Activated CD8-positive, alpha-beta T cell treated with anti-CD3 and anti-CD28 coated beads, Interleukin-2, amount 10 ng/mL, durations not matched to agents 7 days and 5 days (primary cell): Measurements from ENCODE around the gene ATP6V0A1. TPM values are rescaled to one million over a fixed set of nuclear protein-coding genes. Genes with fewer than 3 reads are reported as not detected.
A peak's percentile ranks its signal among the peaks of the same experiment; 100 is the strongest.

Experiments
- ATAC-seq: fragments of 150-1000 bp; cut with Tn5 transposase; one replicate; pipeline ENCODE4 v1.10.0; 2021; ENCODE audit warnings: moderate library complexity
- CTCF ChIA-PET: fragments of 350-600 bp; sonication (Branson Sonifier 250); formaldehyde crosslinking; loops from one replicate; lab custom pipeline; 2021; ENCODE audit warnings: antibody characterized with exemption; lab: Charles Lee
- POLR2A ChIA-PET: fragments of 350-600 bp; sonication (Branson Sonifier 250); formaldehyde crosslinking; loops from one replicate; lab custom pipeline; 2021; ENCODE audit warnings: antibody characterized with exemption; lab: Charles Lee
- DNase-seq: peaks from one replicate; pipeline ENCODE4 v3.0.0-alpha.2; 2020
- H3K27ac Mint-ChIP-seq: one replicate; pipeline ENCODE4 v1.8.0; 2021; ENCODE audit warnings: mild to moderate bottlenecking, mixed read lengths
- H3K27me3 Mint-ChIP-seq: one replicate; pipeline ENCODE4 v1.8.0; 2021; ENCODE audit warnings: low read depth, mixed read lengths
- H3K36me3 Mint-ChIP-seq: one replicate; pipeline ENCODE4 v1.8.0; 2021; ENCODE audit warnings: low read depth, mixed read lengths
- H3K4me1 Mint-ChIP-seq: one replicate; pipeline ENCODE4 v1.8.0; 2021; ENCODE audit warnings: low read depth, mixed read lengths
- H3K4me3 Mint-ChIP-seq: one replicate; pipeline ENCODE4 v1.8.0; 2021; ENCODE audit warnings: mild to moderate bottlenecking, mixed read lengths
- H3K9me3 Mint-ChIP-seq: one replicate; pipeline ENCODE4 v1.8.0; 2022; ENCODE audit warnings: mixed read lengths; ENCODE audit not compliant: insufficient read depth
- microRNA-seq: library from miRNA; unstranded; fragments of <30 nt; microRNA quantifications from one replicate; pipeline ENCODE4 v1.2.0, GENCODE V29; 2022
- total RNA-seq, 2 experiments: library from RNA; stranded (reverse); gene quantifications; one replicate each; pipeline ENCODE4 v1.2.3, GENCODE V29; 2021

ATP6V0A1 gene
- total RNA-seq, 2 experiments from 2014 or later: 2.1 to 2.2 TPM

DNA sequence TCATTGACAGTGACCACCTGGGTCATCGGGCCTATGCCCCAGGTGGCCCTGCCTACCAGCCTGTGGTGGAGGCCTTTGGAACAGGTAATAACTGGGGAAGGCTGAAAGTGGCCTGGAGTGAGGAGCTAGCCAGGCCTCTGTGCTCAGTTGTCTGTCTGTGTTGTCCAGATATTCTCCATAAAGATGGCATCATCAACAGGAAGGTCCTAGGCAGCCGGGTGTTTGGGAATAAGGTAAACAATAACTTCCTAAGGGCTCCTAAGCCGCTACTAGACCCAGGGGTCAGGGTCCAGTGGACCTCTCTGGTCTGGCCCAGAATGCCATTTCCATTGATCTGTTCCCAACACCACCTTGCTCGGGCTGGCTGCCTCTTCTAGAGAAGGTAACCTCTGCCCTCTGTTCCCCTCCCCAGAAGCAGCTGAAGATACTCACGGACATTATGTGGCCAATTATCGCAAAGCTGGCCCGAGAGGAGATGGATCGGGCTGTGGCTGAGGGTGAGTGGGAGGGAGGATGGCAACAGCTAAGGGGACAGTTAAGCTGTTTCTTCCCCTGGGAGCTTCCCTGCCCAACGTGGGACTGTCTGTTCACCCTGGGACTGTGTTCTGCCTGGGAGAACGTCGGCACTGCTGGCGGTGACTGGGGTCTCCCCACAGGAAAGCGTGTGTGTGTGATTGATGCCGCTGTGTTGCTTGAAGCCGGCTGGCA lies 106.3 kb downstream of the ATP6V0A1 start:
- Mint-ChIP-seq H3K4me3 (peak overlapping the region; percentile 40), H3K27me3 (no peaks in the 10 kb centered on the region), H3K9me3 (no peaks in the 10 kb centered on the region), H3K36me3 (peaks cover 60% of the 10 kb centered on the region), H3K4me1 (peaks cover 65% of the 10 kb centered on the region), H3K27ac (peak overlapping the region; percentile 20)
- POLR2A ChIA-PET: interaction anchor here (0.8 to 1.5 kb wide), 4 partner anchors 12 to 259 kb away, joined by 3 to 7 read pairs (median 3); partner anchors contain the start of genes BECN1, PSMC3IP and TUBG1
- DNase-seq (no peak), ATAC-seq (no peak)
- CTCF ChIA-PET: interaction anchor here (6.0 kb wide), 1 partner anchor 12 kb away, joined by 57 read pairs; the partner anchor contains the start of gene PSMC3IP

GRCh38 chr17:42565523-42566214 lies 107.0 kb downstream of the ATP6V0A1 start:
- H3K4me1 Mint-ChIP-seq: peaks cover 64% of the 10 kb centered on the region
- ChIA-PET CTCF (interaction anchor here (6.0 kb wide), 1 partner anchor 12 kb away, joined by 57 read pairs; the partner anchor contains the start of gene PSMC3IP), POLR2A (interaction anchor here (0.6 to 2.4 kb wide), 4 partner anchors 9 to 43 kb away, joined by 3 to 8 read pairs (median 3); partner anchors contain the start of gene RETREG3)
- H3K9me3 Mint-ChIP-seq: no peaks in the 10 kb centered on the region
- DNase-seq (no peak), ATAC-seq (no peak)
- peaks cover 65% of the 10 kb centered on the region for H3K36me3 Mint-ChIP-seq
- peak overlapping the region; percentile 98 for H3K27ac Mint-ChIP-seq
- no peaks in the 10 kb centered on the region for H3K27me3 Mint-ChIP-seq
- no peak overlapping the region for H3K4me3 Mint-ChIP-seq

DNA sequence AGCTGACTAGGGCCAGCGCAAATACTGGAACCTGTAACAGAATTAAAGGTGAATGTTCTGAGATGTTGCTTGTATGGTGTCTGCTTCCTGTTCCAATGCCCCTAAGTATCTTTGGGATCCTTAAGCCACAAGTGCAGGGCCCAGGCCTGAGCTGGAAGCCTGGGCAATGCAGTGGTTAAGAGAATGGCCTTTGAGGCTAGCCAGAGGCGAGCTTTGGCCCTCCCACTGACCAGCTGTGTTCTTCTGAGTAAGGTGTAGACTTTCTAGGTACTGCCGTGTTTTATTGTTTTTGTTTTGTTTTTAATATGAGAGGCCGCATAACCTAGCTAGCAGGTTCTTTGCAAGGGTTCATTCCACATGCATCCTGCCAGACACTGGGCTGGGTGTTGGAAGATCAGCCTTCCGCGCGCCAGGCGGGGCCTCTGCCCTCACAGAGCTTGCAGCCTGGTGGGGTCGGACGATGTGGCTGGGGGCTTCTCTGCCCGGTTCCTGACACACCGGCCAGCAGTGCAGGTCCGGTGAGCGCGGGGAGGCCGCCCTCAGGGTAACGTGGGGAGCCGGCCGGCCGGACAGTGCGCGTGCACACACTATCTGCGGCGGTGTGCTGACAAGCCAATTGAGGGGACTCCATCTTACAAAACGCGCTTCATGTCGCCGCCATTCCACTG lies 107.7 kb downstream of the ATP6V0A1 start:
- Mint-ChIP-seq H3K27ac (peak overlapping the region; percentile 98), H3K4me3 (peak overlapping the region; percentile 85), H3K4me1 (peaks cover 66% of the 10 kb centered on the region), H3K9me3 (no peaks in the 10 kb centered on the region), H3K27me3 (no peaks in the 10 kb centered on the region), H3K36me3 (peaks cover 72% of the 10 kb centered on the region)
- no peak for ATAC-seq
- DNase-seq: no peak
- ChIA-PET CTCF (interaction anchor here (1.9 to 6.0 kb wide), 2 partner anchors 11 to 117 kb away, joined by 5 to 57 read pairs; partner anchors contain the start of gene PSMC3IP), POLR2A (interaction anchor here (0.6 to 4.1 kb wide), 8 partner anchors 9 to 207 kb away, joined by 3 to 47 read pairs (median 3); partner anchors contain the start of genes PSMC3IP and RETREG3)

- DNase-seq (peak; percentile 93), ATAC-seq (peak; percentile 75)
- H3K36me3 Mint-ChIP-seq: peaks cover 79% of the 10 kb centered on the region
- H3K4me1 Mint-ChIP-seq: peaks cover 64% of the 10 kb centered on the region
- peak within 1 kb of the TSS; percentile 85 for H3K4me3 Mint-ChIP-seq
- H3K27ac Mint-ChIP-seq: peak within 1 kb of the TSS; percentile 98
- CTCF ChIA-PET: interaction anchor here (0.7 to 6.0 kb wide), 8 partner anchors 10 to 196 kb away, joined by 3 to 57 read pairs (median 4); partner anchors contain the start of genes NAGLU, PSMC3IP, RETREG3 and TUBG1
- POLR2A ChIA-PET: interaction anchor here (0.6 to 4.1 kb wide), 10 partner anchors 10 to 794 kb away, joined by 3 to 47 read pairs (median 4); partner anchors contain the start of gene PSMC3IP
- no peaks in the 10 kb centered on the region for H3K9me3 Mint-ChIP-seq
- H3K27me3 Mint-ChIP-seq: no peaks in the 10 kb centered on the region
These were observed 108.3 kb downstream of the ATP6V0A1 start, which contains the start of gene MLX for GRCh38 chr17:42566883-42567573. Gene MLX, plus strand, starts transcription at chr17:42567100. Its CDS starts 25 bp downstream, at chr17:42567125.

GRCh38 chr17:42568341-42569111 lies 109.8 kb downstream of the ATP6V0A1 start:
- peaks cover 63% of the 10 kb centered on the region for H3K4me1 Mint-ChIP-seq
- H3K27me3 Mint-ChIP-seq: no peaks in the 10 kb centered on the region
- POLR2A ChIA-PET: interaction anchor here (0.8 to 4.1 kb wide), 3 partner anchors 9 to 38 kb away, joined by 4 to 47 read pairs (median 5); partner anchors contain the start of gene PSMC3IP
- peaks cover 83% of the 10 kb centered on the region for H3K36me3 Mint-ChIP-seq
- peak overlapping the region; percentile 68 for H3K27ac Mint-ChIP-seq
- H3K9me3 Mint-ChIP-seq: no peaks in the 10 kb centered on the region
- ATAC-seq (no peak), DNase-seq (no peak)
- CTCF ChIA-PET: interaction anchor here (1.2 to 6.0 kb wide), 4 partner anchors 9 to 115 kb away, joined by 3 to 57 read pairs (median 5); partner anchors contain the start of genes PSMC3IP, RETREG3 and TUBG1
- H3K4me3 Mint-ChIP-seq: peak overlapping the region; percentile 85

GRCh38 chr17:42571435-42572225 lies 113.0 kb downstream of the ATP6V0A1 start:
- POLR2A ChIA-PET: interaction anchor here (0.7 to 1.3 kb wide), 2 partner anchors 30 to 253 kb away, joined by 3 read pairs; no protein-coding TSS in a partner anchor
- peaks cover 80% of the 10 kb centered on the region for H3K36me3 Mint-ChIP-seq
- no peak for ATAC-seq
- CTCF ChIA-PET: interaction anchor here (1.0 kb wide), 1 partner anchor 44 kb away, joined by 3 read pairs; no protein-coding TSS in a partner anchor
- H3K27ac Mint-ChIP-seq: no peak overlapping the region
- no peaks in the 10 kb centered on the region for H3K27me3 Mint-ChIP-seq
- H3K4me3 Mint-ChIP-seq: no peak overlapping the region
- DNase-seq: no peak
- H3K9me3 Mint-ChIP-seq: no peaks in the 10 kb centered on the region
- peaks cover 69% of the 10 kb centered on the region for H3K4me1 Mint-ChIP-seq

Small RNA genes within 50 kb of the gene (microRNA-seq; reads per million reads assigned to microRNA genes)
- 1.7 reads per million for gene MIR5010
- gene MIR548AT: not detected

Other genes with a start within 250 kb of the ATP6V0A1 start
- gene STAT5B, start 182.5 kb upstream of the ATP6V0A1 start, total RNA-seq: 10 to 100 TPM; 92.7 to 94.4 TPM
- gene STAT5A, start 170.4 kb upstream of the ATP6V0A1 start, total RNA-seq: 100 to 1,000 TPM; 117 to 119 TPM
- 100 to 1,000 TPM in 1 of 2 experiments, 10 to 100 TPM in 1; 94.7 to 101 TPM for gene STAT3, start 70.4 kb upstream of the ATP6V0A1 start, total RNA-seq
- gene CAVIN1, start 35.6 kb upstream of the ATP6V0A1 start, total RNA-seq: 1 to 10 TPM; 1.7 to 2.0 TPM
- gene NAGLU, start 77.4 kb downstream of the ATP6V0A1 start, total RNA-seq: 10 to 100 TPM; 19.3 to 20.5 TPM
- under 1 TPM; 0.53 to 0.60 TPM for gene HSD17B1, start 94.0 kb downstream of the ATP6V0A1 start, total RNA-seq
- 10 to 100 TPM; 54.8 to 62.1 TPM for gene COASY, start 103.3 kb downstream of the ATP6V0A1 start, total RNA-seq
- 10 to 100 TPM; 65.8 to 65.9 TPM for gene MLX, start 108.2 kb downstream of the ATP6V0A1 start, total RNA-seq
- gene PSMC3IP, start 118.9 kb downstream of the ATP6V0A1 start, total RNA-seq: 10 to 100 TPM; 19.2 to 21.8 TPM
- gene RETREG3, start 150.5 kb downstream of the ATP6V0A1 start, total RNA-seq: 10 to 100 TPM; 53.6 to 54.7 TPM
- gene TUBG1, start 150.8 kb downstream of the ATP6V0A1 start, total RNA-seq: 10 to 100 TPM; 82.3 to 83.4 TPM
- gene TUBG2, start 200.4 kb downstream of the ATP6V0A1 start, total RNA-seq: 1 to 10 TPM; 8.0 to 8.1 TPM
- gene PLEKHH3, start 218.1 kb downstream of the ATP6V0A1 start, total RNA-seq: 1 to 10 TPM in 1 of 2 experiments, under 1 TPM in 1; 0.79 to 1.2 TPM
- gene CCR10, start 223.0 kb downstream of the ATP6V0A1 start, total RNA-seq: under 1 TPM; 0.13 to 0.29 TPM
- gene CNTNAP1, start 223.7 kb downstream of the ATP6V0A1 start, total RNA-seq: under 1 TPM; 0.71 to 0.78 TPM